ENCODE results near the gene KLHL33.

The KLHL33 gene

DNA sequence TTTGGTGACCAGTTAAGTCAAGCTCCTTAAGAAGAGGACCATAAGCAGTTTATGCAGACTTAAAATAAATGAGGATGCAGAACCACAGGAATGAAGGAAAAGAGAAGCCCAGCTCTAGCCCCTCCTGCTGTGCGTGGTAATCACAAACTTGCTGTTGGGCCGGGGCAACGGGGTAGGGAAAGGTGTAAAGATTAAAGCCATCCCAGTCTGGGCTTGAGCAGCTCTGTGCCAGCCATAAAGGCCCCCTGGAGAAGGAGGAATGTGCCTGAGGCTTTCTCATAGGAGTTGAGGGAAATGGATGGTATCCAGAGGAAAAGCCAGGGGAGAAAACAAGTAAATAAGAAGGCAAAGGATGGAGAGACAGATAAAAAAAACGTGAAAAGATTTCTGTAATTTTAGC lies 47.8 kb downstream of the KLHL33 start:
- TF ChIP-seq TAF1 (IDR thresholded peaks at IDR 0.05; ENCODE audit: borderline replicate concordance, insufficient read depth, low read length): no peak
- TF ChIP-seq FOXP2 (optimal IDR thresholded peaks at IDR 0.05; ENCODE audit: borderline replicate concordance, extremely low read depth, extremely low read length, insufficient read depth): no peak
- TF ChIP-seq SIN3A (IDR thresholded peaks at IDR 0.05; ENCODE audit: borderline replicate concordance, insufficient read depth, low read length): no peak
- TF ChIP-seq POLR2AphosphoS5 (IDR thresholded peaks at IDR 0.05; ENCODE audit: low read depth, low read length): no peak
- no peak for TF ChIP-seq REST (IDR thresholded peaks at IDR 0.05; ENCODE audit: insufficient read depth in 1 of 2, low read depth in 2 of 2, low read length in 2 of 2)

DNA sequence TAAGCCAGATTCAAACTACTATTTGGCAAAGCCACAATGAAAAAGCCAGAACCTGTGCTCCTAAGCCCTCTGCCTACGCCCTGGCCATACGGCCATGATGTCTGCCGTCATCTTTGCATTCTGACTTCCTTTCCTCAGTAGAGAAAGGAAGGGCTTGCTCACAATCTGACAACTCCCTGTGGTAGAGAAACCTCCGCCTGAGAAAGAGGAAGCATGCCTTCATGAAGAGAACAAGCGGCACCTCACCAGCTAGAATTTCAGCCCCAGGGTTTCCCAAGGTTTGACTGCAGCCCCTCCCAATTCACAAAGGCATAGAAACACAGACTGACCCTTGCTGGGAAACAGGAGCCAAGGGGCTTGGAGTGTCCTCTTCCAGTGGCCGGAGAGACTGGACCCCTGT lies 48.4 kb downstream of the KLHL33 start:
- no peak for TF ChIP-seq REST (IDR thresholded peaks at IDR 0.05; ENCODE audit: insufficient read depth in 1 of 2, low read depth in 2 of 2, low read length in 2 of 2)
- no peak for TF ChIP-seq TAF1 (IDR thresholded peaks at IDR 0.05; ENCODE audit: borderline replicate concordance, insufficient read depth, low read length)
- TF ChIP-seq SIN3A (IDR thresholded peaks at IDR 0.05; ENCODE audit: borderline replicate concordance, insufficient read depth, low read length): no peak
- no peak for TF ChIP-seq POLR2AphosphoS5 (IDR thresholded peaks at IDR 0.05; ENCODE audit: low read depth, low read length)
- TF ChIP-seq FOXP2 (optimal IDR thresholded peaks at IDR 0.05; ENCODE audit: borderline replicate concordance, extremely low read depth, extremely low read length, insufficient read depth): no peak

DNA sequence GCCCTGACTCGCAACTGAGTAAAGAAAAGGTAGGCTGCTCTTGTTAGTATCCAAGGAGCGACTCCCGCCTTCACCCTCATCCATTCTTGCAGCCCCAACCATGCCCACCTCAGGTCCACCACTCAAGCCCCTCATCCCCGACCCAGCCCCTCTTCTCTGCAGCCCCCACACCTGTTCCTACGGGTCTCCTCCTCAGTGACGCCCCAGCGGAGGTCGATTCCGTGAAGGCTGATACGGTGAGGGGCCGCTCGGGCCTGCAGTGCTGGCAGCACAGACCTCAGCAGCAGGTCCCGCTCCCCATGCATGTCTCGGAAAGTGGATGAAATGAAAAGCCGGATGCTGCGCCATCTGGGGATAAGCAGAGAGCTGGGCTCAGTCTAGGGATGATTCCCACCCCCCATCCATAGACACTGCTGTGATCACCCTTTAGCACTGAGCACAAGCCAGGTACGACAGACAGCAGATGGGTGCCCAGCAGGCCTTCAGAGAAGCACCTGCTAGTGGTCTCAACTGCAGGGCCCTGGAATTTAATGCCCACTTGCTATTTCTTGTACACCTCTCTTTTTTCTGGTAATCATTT lies 49.6 kb downstream of the KLHL33 start:
- TF ChIP-seq SIN3A (IDR thresholded peaks at IDR 0.05; ENCODE audit: borderline replicate concordance, insufficient read depth, low read length): no peak
- no peak for TF ChIP-seq REST (IDR thresholded peaks at IDR 0.05; ENCODE audit: insufficient read depth in 1 of 2, low read depth in 2 of 2, low read length in 2 of 2)
- TF ChIP-seq FOXP2 (optimal IDR thresholded peaks at IDR 0.05; ENCODE audit: borderline replicate concordance, extremely low read depth, extremely low read length, insufficient read depth): no peak
- no peak for TF ChIP-seq POLR2AphosphoS5 (IDR thresholded peaks at IDR 0.05; ENCODE audit: low read depth, low read length)
- no peak for TF ChIP-seq TAF1 (IDR thresholded peaks at IDR 0.05; ENCODE audit: borderline replicate concordance, insufficient read depth, low read length)

DNA sequence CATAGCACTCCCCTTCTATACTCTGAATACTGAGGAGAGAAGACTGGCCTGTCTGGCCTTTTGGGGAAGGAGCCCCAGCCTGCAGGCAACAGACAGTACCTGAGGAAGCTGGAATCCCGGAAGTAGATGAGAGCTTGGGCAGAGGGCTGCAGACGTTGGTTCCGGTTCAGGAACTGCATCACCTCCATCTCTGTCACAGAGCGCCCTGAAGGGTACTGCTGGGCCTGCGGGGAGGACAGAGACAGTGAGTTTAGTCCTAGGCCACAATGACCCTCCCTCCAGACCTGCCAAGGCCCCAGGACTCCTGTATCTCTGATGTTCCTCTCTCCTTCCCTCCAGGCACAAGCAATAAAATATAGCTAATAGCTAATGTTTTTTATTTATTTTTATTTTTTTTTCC lies 51.1 kb downstream of the KLHL33 start:
- TF ChIP-seq POLR2AphosphoS5 (IDR thresholded peaks at IDR 0.05; ENCODE audit: low read depth, low read length) (no peak), TAF1 (IDR thresholded peaks at IDR 0.05; ENCODE audit: borderline replicate concordance, insufficient read depth, low read length) (no peak), FOXP2 (optimal IDR thresholded peaks at IDR 0.05; ENCODE audit: borderline replicate concordance, extremely low read depth, extremely low read length, insufficient read depth) (no peak), SIN3A (IDR thresholded peaks at IDR 0.05; ENCODE audit: borderline replicate concordance, insufficient read depth, low read length) (no peak), REST (IDR thresholded peaks at IDR 0.05; ENCODE audit: insufficient read depth in 1 of 2, low read depth in 2 of 2, low read length in 2 of 2) (no peak)

DNA sequence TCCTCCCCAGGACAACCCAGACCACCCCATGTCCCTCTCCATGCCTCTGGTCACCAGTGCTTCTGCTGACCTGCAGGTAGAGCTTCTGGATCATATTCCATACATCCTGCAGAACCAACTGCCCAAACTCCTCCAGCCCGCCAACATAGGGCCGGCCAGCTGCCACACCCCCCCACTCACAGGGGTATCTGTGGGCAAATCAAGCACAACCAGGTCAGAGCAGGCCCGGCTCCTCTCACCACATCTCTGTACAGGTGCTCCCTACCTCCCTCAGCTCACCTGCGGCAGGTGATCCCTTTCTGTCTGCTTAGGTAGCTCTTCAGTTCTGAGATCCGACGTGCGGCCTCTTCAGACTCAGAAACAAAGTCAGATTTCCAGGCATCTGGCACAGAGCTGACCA lies 51.6 kb downstream of the KLHL33 start:
- TF ChIP-seq POLR2AphosphoS5 (IDR thresholded peaks at IDR 0.05; ENCODE audit: low read depth, low read length) (no peak), SIN3A (IDR thresholded peaks at IDR 0.05; ENCODE audit: borderline replicate concordance, insufficient read depth, low read length) (no peak), FOXP2 (optimal IDR thresholded peaks at IDR 0.05; ENCODE audit: borderline replicate concordance, extremely low read depth, extremely low read length, insufficient read depth) (no peak), REST (IDR thresholded peaks at IDR 0.05; ENCODE audit: insufficient read depth in 1 of 2, low read depth in 2 of 2, low read length in 2 of 2) (no peak), TAF1 (IDR thresholded peaks at IDR 0.05; ENCODE audit: borderline replicate concordance, insufficient read depth, low read length) (no peak)

Measured in PFSK-1 (cell line).